Measurements from ENCODE around the gene INTS12.

INTS12 gene

DNA sequence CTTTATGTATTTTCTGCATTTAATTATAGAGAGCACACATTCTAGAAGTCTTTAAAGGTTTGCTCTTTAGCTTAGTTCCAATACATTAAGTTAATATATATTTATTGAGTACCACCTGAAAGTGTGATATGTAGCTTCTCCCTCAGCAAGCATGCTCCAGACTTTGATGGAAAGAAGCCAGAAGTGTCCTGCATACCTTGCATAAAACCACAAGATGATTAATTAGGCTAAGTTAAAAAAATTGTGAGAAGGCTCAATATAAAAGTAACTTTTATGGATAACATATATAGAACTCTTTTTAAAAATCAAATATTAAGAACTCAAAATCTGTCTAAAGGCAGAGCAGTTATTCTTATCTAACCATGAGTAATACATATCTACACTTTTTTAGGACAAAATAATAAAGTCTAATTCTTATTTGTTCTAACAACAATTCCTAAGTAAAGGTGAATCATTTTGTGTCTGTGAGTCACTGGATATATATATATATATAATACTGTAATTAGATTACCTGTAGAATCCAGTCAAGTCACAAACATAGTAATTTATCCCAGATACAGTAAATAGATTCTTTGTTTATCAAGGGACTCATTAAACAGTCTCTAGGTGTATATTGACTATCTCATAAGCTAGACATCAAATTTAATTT lies 51.2 kb downstream of the INTS12 start:
- no peaks in the 10 kb centered on the region for H3K9me3 ChIP-seq (ENCODE audit: control insufficient read depth, insufficient read depth, low read depth, low read length)
- H3K27ac ChIP-seq (ENCODE audit: extremely low read depth, low read depth, low read length), result no peak overlapping the region
- ChIA-PET POLR2A (no interaction called here), CTCF (no interaction called here)
- no peak overlapping the region for H3K4me3 ChIP-seq (ENCODE audit: low read depth, low read length)
- no peaks in the 10 kb centered on the region for H3K4me1 ChIP-seq (ENCODE audit: control insufficient read depth, insufficient read depth, low read length)
- H3K36me3 ChIP-seq (ENCODE audit: control insufficient read depth in 2 of 2, insufficient read depth in 1 of 2, low read length in 2 of 2), result no peaks in the 10 kb centered on the region
- TF ChIP-seq ZNF654 (tag by site-specific recombination; IDR thresholded peaks at IDR 0.05; ENCODE audit: low read depth) (no peak), ZNF18 (tag by site-specific recombination; IDR thresholded peaks at IDR 0.05) (no peak), REPIN1 (tag by site-specific recombination; IDR thresholded peaks at IDR 0.05; ENCODE audit: low read depth) (no peak), GLI2 (tag by site-specific recombination; IDR thresholded peaks at IDR 0.05; ENCODE audit: borderline replicate concordance, low read depth) (no peak), ZNF561 (tag by site-specific recombination; IDR thresholded peaks at IDR 0.05; ENCODE audit: borderline replicate concordance) (no peak), ZNF112 (tag by site-specific recombination; IDR thresholded peaks at IDR 0.05) (no peak), SALL2 (tag by site-specific recombination; IDR thresholded peaks at IDR 0.05; ENCODE audit: borderline replicate concordance) (no peak), ZNF791 (tag by site-specific recombination; IDR thresholded peaks at IDR 0.05) (no peak), ZFP41 (tag by site-specific recombination; IDR thresholded peaks at IDR 0.05; ENCODE audit: borderline replicate concordance) (no peak), ZNF133 (tag by site-specific recombination; IDR thresholded peaks at IDR 0.05) (no peak), PRDM1 (tag by site-specific recombination; IDR thresholded peaks at IDR 0.05) (no peak)

- CTCF ChIA-PET, result no interaction called here
- Histone ChIP-seq H3K27ac (ENCODE audit: extremely low read depth, low read depth, low read length) (no peak overlapping the region), H3K4me1 (ENCODE audit: control insufficient read depth, insufficient read depth, low read length) (no peaks in the 10 kb centered on the region), H3K9me3 (ENCODE audit: control insufficient read depth, insufficient read depth, low read depth, low read length) (no peaks in the 10 kb centered on the region), H3K4me3 (ENCODE audit: low read depth, low read length) (no peak overlapping the region), H3K36me3 (ENCODE audit: control insufficient read depth in 2 of 2, insufficient read depth in 1 of 2, low read length in 2 of 2) (no peaks in the 10 kb centered on the region)
- TF ChIP-seq ZNF600 (tag by site-specific recombination; IDR thresholded peaks at IDR 0.05), result no peak
- TF ChIP-seq ZNF560 (tag by site-specific recombination; IDR thresholded peaks at IDR 0.05; ENCODE audit: borderline replicate concordance), result no peak
- TF ChIP-seq, protein P1, sequence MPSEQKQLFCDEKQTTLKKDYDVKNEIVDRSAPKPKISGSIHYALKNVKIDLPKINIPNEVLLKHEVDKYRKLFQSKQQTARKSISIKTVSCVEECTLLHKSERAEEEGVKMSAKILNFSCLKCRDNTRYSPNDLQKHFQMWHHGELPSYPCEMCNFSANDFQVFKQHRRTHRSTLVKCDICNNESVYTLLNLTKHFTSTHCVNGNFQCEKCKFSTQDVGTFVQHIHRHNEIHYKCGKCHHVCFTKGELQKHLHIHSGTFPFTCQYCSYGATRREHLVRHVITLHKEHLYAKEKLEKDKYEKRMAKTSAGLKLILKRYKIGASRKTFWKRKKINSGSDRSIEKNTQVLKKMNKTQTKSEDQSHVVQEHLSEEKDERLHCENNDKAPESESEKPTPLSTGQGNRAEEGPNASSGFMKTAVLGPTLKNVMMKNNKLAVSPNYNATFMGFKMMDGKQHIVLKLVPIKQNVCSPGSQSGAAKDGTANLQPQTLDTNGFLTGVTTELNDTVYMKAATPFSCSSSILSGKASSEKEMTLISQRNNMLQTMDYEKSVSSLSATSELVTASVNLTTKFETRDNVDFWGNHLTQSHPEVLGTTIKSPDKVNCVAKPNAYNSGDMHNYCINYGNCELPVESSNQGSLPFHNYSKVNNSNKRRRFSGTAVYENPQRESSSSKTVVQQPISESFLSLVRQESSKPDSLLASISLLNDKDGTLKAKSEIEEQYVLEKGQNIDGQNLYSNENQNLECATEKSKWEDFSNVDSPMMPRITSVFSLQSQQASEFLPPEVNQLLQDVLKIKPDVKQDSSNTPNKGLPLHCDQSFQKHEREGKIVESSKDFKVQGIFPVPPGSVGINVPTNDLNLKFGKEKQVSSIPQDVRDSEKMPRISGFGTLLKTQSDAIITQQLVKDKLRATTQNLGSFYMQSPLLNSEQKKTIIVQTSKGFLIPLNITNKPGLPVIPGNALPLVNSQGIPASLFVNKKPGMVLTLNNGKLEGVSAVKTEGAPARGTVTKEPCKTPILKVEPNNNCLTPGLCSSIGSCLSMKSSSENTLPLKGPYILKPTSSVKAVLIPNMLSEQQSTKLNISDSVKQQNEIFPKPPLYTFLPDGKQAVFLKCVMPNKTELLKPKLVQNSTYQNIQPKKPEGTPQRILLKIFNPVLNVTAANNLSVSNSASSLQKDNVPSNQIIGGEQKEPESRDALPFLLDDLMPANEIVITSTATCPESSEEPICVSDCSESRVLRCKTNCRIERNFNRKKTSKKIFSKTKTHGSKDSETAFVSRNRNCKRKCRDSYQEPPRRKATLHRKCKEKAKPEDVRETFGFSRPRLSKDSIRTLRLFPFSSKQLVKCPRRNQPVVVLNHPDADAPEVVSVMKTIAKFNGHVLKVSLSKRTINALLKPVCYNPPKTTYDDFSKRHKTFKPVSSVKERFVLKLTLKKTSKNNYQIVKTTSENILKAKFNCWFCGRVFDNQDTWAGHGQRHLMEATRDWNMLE (tag by site-specific recombination; conservative IDR thresholded peaks at IDR 0.05; ENCODE audit: low read depth), result no peak
- TF ChIP-seq SCRT2 (tag by site-specific recombination; IDR thresholded peaks at IDR 0.05), result no peak
- no peak for TF ChIP-seq ZNF18 (tag by site-specific recombination; IDR thresholded peaks at IDR 0.05)
- POLR2A ChIA-PET, result no interaction called here
Observed at GRCh38 chr4:105652286-105652888, 56.1 kb downstream of the INTS12 start.

Data from HEK293 (cell line).